Erythroblast (primary cell): ENCODE measurements around the gene FGF14.

Source experiments
- DNase-seq, 2 experiments: peaks; one replicate each; lab custom pipeline; 2025; lab: John Stamatoyannopoulos, UW
- GATA1 ChIP-seq: IDR thresholded peaks from 2 replicates; pipeline ENCODE4 v1.6.1; 2011; ENCODE audit warnings: low read depth, mild to moderate bottlenecking, control low read depth, low read length, moderate library complexity
- POLR2A ChIP-seq: IDR thresholded peaks from 2 replicates; pipeline ENCODE4 v1.6.1; 2011; ENCODE audit warnings: mild to moderate bottlenecking, low read length

The FGF14 gene

GRCh38 chr13:101941095-101941783 lies 460.6 kb downstream of the FGF14 start:
- no peak for DNase-seq
- no peak for TF ChIP-seq GATA1
- TF ChIP-seq POLR2A, result no peak

GRCh38 chr13:101939370-101939769 lies 462.5 kb downstream of the FGF14 start:
- no peak for TF ChIP-seq GATA1
- no peak for TF ChIP-seq POLR2A
- no peak for DNase-seq

GRCh38 chr13:101935828-101936227 lies 466.0 kb downstream of the FGF14 start:
- TF ChIP-seq POLR2A, result no peak
- DNase-seq, result no peak

GRCh38 chr13:101931186-101931585 lies 470.7 kb downstream of the FGF14 start:
- DNase-seq, result no peak
- no peak for TF ChIP-seq POLR2A
- no peak for TF ChIP-seq GATA1

- DNase-seq, result no peak
- no peak for TF ChIP-seq GATA1
- no peak for TF ChIP-seq POLR2A
These were observed 471.5 kb downstream of the FGF14 start for GRCh38 chr13:101930331-101930730.

GRCh38 chr13:101925731-101926130 lies 476.1 kb downstream of the FGF14 start:
- no peak for DNase-seq
- TF ChIP-seq POLR2A (no peak), GATA1 (no peak)

- DNase-seq, result no peak
- TF ChIP-seq GATA1 (no peak), POLR2A (no peak)
These were observed 482.2 kb downstream of the FGF14 start for GRCh38 chr13:101919541-101920181.

GRCh38 chr13:101917833-101918661 lies 483.8 kb downstream of the FGF14 start:
- TF ChIP-seq POLR2A (no peak), GATA1 (no peak)
- DNase-seq, result no peak

- no peak for TF ChIP-seq POLR2A
- TF ChIP-seq GATA1, result no peak
- no peak for DNase-seq
These were observed 484.4 kb downstream of the FGF14 start for GRCh38 chr13:101917475-101917810.

- DNase-seq, result no peak
- no peak for TF ChIP-seq GATA1
These were observed 484.9 kb downstream of the FGF14 start for GRCh38 chr13:101916775-101917474.

- peak; percentile 13 to 26 for DNase-seq
- TF ChIP-seq POLR2A (no peak), GATA1 (no peak)
These were observed 485.6 kb downstream of the FGF14 start for GRCh38 chr13:101916108-101916774.

GRCh38 chr13:101915755-101916107 lies 486.1 kb downstream of the FGF14 start:
- no peak for DNase-seq
- TF ChIP-seq POLR2A, result no peak
- TF ChIP-seq GATA1, result no peak

- no peak for DNase-seq
- TF ChIP-seq GATA1, result no peak
- TF ChIP-seq POLR2A, result no peak
These were observed 486.5 kb downstream of the FGF14 start for GRCh38 chr13:101915331-101915730.
